Activated T-helper 17 cell treated with anti-CD3 and anti-CD28 coated beads, Interleukin-2, amount 50 U/mL, for 72 hours (primary cell): ENCODE results near the gene CTSE. TPM values are rescaled to one million over a fixed set of nuclear protein-coding genes. Genes with fewer than 3 reads are reported as not detected.
A peak's percentile ranks its signal among the peaks of the same experiment; 100 is the strongest.

ENCODE experiments used
- ATAC-seq: fragments of 150-1000 bp; cut with Tn5 transposase; replicated peaks from 2 replicates; pipeline ENCODE4 v1.10.0; 2021; ENCODE audit warnings: mild to moderate bottlenecking, moderate library complexity
- H3K27ac Mint-ChIP-seq: one replicate; pipeline ENCODE4 v1.8.0; 2022; ENCODE audit warnings: mixed read lengths
- H3K27me3 Mint-ChIP-seq: one replicate; pipeline ENCODE4 v1.8.0; 2022; ENCODE audit warnings: mixed read lengths
- H3K36me3 Mint-ChIP-seq: one replicate; pipeline ENCODE4 v1.8.0; 2022; ENCODE audit warnings: low read depth, mild to moderate bottlenecking, mixed read lengths
- H3K4me1 Mint-ChIP-seq: one replicate; pipeline ENCODE4 v1.8.0; 2022; ENCODE audit warnings: mixed read lengths
- H3K4me3 Mint-ChIP-seq: one replicate; pipeline ENCODE4 v1.8.0; 2022; ENCODE audit warnings: mild to moderate bottlenecking, mixed read lengths
- H3K9me3 Mint-ChIP-seq: one replicate; pipeline ENCODE4 v1.8.0; 2022; ENCODE audit warnings: mixed read lengths
- total RNA-seq, 2 donors: library from RNA; stranded (reverse); gene quantifications; one replicate each; pipeline ENCODE4 v1.2.3, GENCODE V29; 2022

The CTSE gene
- total RNA-seq, 2 donors from 2014 or later, result not detected

DNA sequence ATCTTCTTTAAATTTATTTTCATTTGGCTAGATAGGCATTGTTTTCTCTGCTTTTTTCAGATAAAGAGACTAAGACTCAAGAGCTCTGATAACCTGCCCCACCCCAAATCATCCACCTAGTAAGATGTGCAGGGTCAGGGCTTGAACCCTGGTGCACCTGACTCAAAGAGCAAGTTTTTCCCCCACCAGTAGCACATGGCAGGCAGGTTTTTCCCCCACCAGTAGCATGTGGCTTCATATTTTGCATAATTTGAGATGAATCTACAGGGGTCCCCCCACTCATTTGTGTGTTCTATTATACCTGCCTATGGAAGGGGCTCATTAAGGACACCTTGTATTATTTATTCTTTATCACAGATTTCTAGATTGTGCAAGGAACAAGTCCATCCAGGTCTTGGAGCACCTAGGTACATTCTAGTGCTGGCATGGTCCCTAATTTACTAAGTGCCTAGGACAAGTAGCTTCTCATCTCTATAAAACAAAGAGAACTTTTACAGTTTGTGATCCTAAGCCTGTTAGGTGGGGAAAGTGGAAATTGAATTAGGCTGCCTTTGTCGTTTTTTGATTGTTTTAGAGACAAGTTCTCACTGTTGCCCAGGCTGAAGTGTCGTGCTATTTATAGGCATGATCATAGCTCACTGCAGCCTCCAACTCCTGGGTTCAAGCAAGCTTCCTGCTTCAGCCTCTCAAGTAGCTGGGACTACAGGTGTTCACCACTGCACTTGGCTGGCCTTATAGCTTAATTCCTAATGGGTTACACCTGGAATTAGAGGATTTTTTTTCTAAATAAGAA is 13.2 kb upstream of the CTSE start:
- Mint-ChIP-seq H3K9me3 (no peaks in the 10 kb centered on the region), H3K4me3 (no peak overlapping the region), H3K27me3 (no peaks in the 10 kb centered on the region), H3K27ac (no peak overlapping the region), H3K4me1 (peaks cover 19% of the 10 kb centered on the region), H3K36me3 (no peaks in the 10 kb centered on the region)
- ATAC-seq, result peak; percentile 62

DNA sequence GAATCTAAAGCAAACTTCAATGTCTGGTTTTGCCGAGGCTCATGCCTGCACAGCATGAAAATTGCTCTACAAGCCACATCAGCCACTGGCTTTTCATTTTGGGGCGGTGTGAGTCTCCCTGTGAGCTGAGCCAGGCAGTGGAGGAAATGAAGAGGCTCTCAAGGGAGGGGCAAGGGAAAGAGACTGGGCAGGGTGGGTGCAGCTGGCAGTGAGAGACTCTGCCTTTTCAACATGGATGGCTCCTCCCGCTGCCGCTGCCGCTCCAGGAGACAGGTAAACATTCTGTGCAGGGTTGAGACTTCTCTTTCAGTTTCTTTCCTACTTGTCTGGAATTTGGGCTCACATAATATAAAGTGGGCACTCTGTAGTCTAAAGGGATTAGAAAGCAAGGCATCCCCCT is 11.3 kb upstream of the CTSE start:
- peaks cover 18% of the 10 kb centered on the region for H3K4me1 Mint-ChIP-seq
- ATAC-seq, result peak; percentile 11
- no peaks in the 10 kb centered on the region for H3K27me3 Mint-ChIP-seq
- H3K9me3 Mint-ChIP-seq, result no peaks in the 10 kb centered on the region
- H3K4me3 Mint-ChIP-seq, result peak overlapping the region; percentile 63
- no peaks in the 10 kb centered on the region for H3K36me3 Mint-ChIP-seq
- H3K27ac Mint-ChIP-seq, result peak overlapping the region; percentile 14

DNA sequence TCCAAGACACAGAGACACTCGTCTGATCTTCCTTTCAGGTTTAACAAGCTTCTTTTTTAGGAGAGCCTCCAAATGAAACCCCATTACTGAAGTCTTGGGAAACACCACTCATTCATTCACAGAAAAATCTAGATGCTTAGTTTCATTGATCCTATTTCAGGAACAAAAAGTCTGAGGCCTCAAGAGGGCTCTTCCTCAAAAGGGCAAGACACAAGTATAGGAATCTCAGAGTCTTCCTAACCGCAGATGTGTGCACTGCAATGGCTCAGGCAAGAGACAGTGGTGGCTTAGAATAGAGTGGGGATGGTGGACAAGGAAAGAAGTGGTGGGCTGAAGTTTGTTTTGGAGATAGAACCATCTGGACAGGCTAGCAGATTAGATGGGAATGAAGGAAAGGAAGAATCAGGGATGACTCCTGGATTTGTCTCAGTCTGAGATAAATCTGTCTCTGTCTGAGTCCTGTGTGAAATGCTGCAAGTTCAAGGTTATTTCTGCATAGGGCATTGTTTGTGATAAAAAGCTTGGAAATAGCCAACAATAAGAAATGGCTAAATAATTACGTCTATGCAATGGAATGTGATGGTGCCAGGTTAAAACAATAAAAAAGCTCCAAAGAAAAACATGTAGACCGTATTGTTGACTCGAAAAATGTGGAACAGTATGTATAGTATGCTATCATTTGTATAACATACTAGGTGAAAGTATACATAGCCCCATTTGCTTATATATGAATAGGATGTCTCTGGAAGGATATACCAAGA is 8.9 kb upstream of the CTSE start:
- H3K9me3 Mint-ChIP-seq, result no peaks in the 10 kb centered on the region
- no peak overlapping the region for H3K27ac Mint-ChIP-seq
- no peaks in the 10 kb centered on the region for H3K36me3 Mint-ChIP-seq
- ATAC-seq, result no peak
- peaks cover 4% of the 10 kb centered on the region for H3K4me1 Mint-ChIP-seq
- peaks cover 10% of the 10 kb centered on the region for H3K27me3 Mint-ChIP-seq
- H3K4me3 Mint-ChIP-seq, result no peak overlapping the region

DNA sequence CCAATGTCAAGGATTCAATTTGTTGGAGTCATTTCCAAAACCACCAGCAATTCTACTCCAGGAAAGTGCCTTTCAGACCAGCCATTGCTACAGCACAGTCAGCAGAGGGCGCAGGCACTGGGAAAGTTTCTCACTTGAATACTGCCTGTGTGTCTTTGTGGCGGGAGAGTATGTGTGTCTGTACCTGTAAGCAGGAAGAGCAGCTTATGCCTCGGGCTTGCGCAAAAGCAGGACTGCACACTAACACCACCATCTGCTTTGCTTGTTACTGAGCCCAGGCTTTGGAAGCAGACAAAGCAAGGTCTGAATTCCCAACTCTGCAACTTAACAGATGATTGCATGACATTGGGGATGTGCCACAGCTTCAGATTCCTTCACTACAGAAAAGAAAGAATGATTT is 7.0 kb upstream of the CTSE start:
- Mint-ChIP-seq H3K4me1 (peaks cover 4% of the 10 kb centered on the region), H3K27me3 (peaks cover 10% of the 10 kb centered on the region), H3K9me3 (no peaks in the 10 kb centered on the region), H3K4me3 (no peak overlapping the region), H3K27ac (no peak overlapping the region), H3K36me3 (no peaks in the 10 kb centered on the region)
- ATAC-seq, result peak; percentile 97

GRCh38 chr1:206030191-206030590 is 6.5 kb upstream of the CTSE start:
- no peak for ATAC-seq
- no peaks in the 10 kb centered on the region for H3K9me3 Mint-ChIP-seq
- H3K27ac Mint-ChIP-seq, result no peak overlapping the region
- peaks cover 10% of the 10 kb centered on the region for H3K27me3 Mint-ChIP-seq
- no peaks in the 10 kb centered on the region for H3K36me3 Mint-ChIP-seq
- H3K4me3 Mint-ChIP-seq, result no peak overlapping the region
- H3K4me1 Mint-ChIP-seq, result peaks cover 4% of the 10 kb centered on the region

DNA sequence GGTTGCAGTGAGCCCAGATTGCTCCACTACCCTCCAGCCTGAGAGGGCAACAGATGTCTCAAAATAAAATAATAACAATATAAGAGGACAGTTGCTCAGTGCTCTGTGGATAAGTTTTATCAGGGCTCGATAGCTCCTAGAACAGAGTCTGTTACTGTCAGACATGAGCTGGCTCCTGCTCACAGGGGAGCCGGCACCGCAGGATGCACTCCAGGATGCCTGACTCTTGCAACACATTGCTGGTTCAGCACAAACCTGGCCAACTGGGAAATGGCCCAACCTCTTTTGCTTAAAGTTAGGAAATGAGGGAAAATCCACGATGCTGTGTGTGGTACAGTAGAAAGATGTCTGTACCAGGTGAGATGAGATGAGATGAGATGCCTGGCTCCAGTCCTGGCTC is 5.8 kb upstream of the CTSE start:
- Mint-ChIP-seq H3K36me3 (no peaks in the 10 kb centered on the region), H3K9me3 (no peaks in the 10 kb centered on the region), H3K4me3 (no peak overlapping the region), H3K4me1 (no peaks in the 10 kb centered on the region), H3K27me3 (peaks cover 10% of the 10 kb centered on the region), H3K27ac (no peak overlapping the region)
- no peak for ATAC-seq

- Mint-ChIP-seq H3K4me1 (no peaks in the 10 kb centered on the region), H3K27ac (no peak overlapping the region), H3K36me3 (no peaks in the 10 kb centered on the region), H3K9me3 (no peaks in the 10 kb centered on the region), H3K4me3 (no peak overlapping the region), H3K27me3 (peaks cover 24% of the 10 kb centered on the region)
- no peak for ATAC-seq
Measured at GRCh38 chr1:206025283-206025820, 1.7 kb upstream of the CTSE start.

- ATAC-seq, result no peak
- no peak overlapping the region for H3K4me3 Mint-ChIP-seq
- no peak overlapping the region for H3K27ac Mint-ChIP-seq
- no peaks in the 10 kb centered on the region for H3K9me3 Mint-ChIP-seq
- peaks cover 16% of the 10 kb centered on the region for H3K27me3 Mint-ChIP-seq
- no peaks in the 10 kb centered on the region for H3K4me1 Mint-ChIP-seq
- H3K36me3 Mint-ChIP-seq, result no peaks in the 10 kb centered on the region
Measured at GRCh38 chr1:206022766-206023165, 929 bp downstream of the CTSE start.

- no peak overlapping the region for H3K27ac Mint-ChIP-seq
- no peaks in the 10 kb centered on the region for H3K4me1 Mint-ChIP-seq
- H3K4me3 Mint-ChIP-seq, result no peak overlapping the region
- H3K36me3 Mint-ChIP-seq, result no peaks in the 10 kb centered on the region
- ATAC-seq, result no peak
- no peaks in the 10 kb centered on the region for H3K9me3 Mint-ChIP-seq
- H3K27me3 Mint-ChIP-seq, result peaks cover 16% of the 10 kb centered on the region
Measured at GRCh38 chr1:206021626-206022365, 1.9 kb downstream of the CTSE start.

GRCh38 chr1:206021008-206021625 is 2.6 kb downstream of the CTSE start:
- Mint-ChIP-seq H3K36me3 (no peaks in the 10 kb centered on the region), H3K9me3 (no peaks in the 10 kb centered on the region), H3K27ac (no peak overlapping the region), H3K27me3 (peaks cover 16% of the 10 kb centered on the region), H3K4me1 (no peaks in the 10 kb centered on the region), H3K4me3 (no peak overlapping the region)
- no peak for ATAC-seq

GRCh38 chr1:206020393-206021007 is 3.2 kb downstream of the CTSE start:
- H3K4me3 Mint-ChIP-seq, result no peak overlapping the region
- ATAC-seq, result no peak
- peaks cover 16% of the 10 kb centered on the region for H3K27me3 Mint-ChIP-seq
- no peaks in the 10 kb centered on the region for H3K36me3 Mint-ChIP-seq
- H3K9me3 Mint-ChIP-seq, result no peaks in the 10 kb centered on the region
- H3K27ac Mint-ChIP-seq, result no peak overlapping the region
- H3K4me1 Mint-ChIP-seq, result no peaks in the 10 kb centered on the region

DNA sequence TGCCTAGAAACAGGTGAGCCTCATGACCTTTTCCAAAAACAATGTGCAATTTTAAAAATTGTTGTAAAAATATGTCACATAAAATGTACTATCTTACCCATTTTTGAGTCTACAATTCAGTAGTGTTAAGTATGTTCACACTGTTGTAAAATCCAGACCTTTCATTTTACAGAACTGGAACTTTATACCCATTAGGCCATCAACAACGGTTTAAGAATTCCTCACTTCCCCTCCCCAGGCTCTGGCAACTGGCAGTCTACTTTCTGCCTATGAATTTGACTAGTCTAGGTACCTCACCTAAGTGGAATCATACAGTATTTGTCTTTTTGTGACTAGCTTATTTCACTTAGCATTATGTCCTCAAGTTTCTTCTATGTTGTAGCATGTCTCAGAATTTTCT is 8.6 kb downstream of the CTSE start:
- H3K36me3 Mint-ChIP-seq, result no peaks in the 10 kb centered on the region
- no peaks in the 10 kb centered on the region for H3K27me3 Mint-ChIP-seq
- H3K4me3 Mint-ChIP-seq, result no peak overlapping the region
- ATAC-seq, result no peak
- H3K4me1 Mint-ChIP-seq, result peaks cover 22% of the 10 kb centered on the region
- H3K27ac Mint-ChIP-seq, result no peak overlapping the region
- no peaks in the 10 kb centered on the region for H3K9me3 Mint-ChIP-seq

DNA sequence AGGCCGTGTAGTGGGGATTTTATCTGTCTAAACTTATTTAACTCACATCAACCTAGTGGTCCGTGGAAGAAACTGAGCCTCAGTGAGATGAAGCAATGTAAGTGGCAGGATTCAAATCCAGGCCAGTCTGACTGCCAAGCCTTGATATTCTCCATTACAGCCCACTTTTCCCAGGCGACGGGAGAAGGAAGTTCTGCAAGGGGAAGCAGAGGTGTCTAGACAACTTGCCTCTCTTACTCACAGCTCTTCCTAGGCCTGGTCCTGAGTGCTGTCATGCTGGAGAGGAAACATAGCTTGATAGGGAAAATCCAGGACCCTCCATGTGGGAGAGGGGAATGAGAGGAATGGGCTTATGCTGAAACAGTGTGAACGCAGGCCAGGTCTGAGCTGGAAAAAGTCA is 9.1 kb downstream of the CTSE start:
- Mint-ChIP-seq H3K9me3 (no peaks in the 10 kb centered on the region), H3K27ac (no peak overlapping the region), H3K27me3 (no peaks in the 10 kb centered on the region), H3K36me3 (no peaks in the 10 kb centered on the region), H3K4me3 (no peak overlapping the region), H3K4me1 (peaks cover 22% of the 10 kb centered on the region)
- ATAC-seq, result no peak
